Suprapubic skin (tissue), 4 donors: ENCODE results near the gene NEMP1. TPM values are rescaled to one million over a fixed set of nuclear protein-coding genes. Genes with fewer than 3 reads are reported as not detected.
A peak's percentile ranks its signal among the peaks of the same experiment; 100 is the strongest.

ENCODE experiments used
- DNase-seq, 2 donors: peaks; one replicate each; pipeline ENCODE4 v3.0.0-alpha.2; 2019; ENCODE audit warnings: low spot score in 2 of 2
- H3K27ac ChIP-seq: fragments of 200-600 bp; sonication (generic); one replicate; pipeline ENCODE4 v1.5.1; 2019
- H3K27me3 ChIP-seq: fragments of 200-600 bp; sonication (generic); one replicate; pipeline ENCODE4 v1.5.1; 2019
- H3K36me3 ChIP-seq: fragments of 200-600 bp; sonication (generic); one replicate; pipeline ENCODE4 v1.5.1; 2019
- H3K4me1 ChIP-seq: fragments of 200-600 bp; sonication (generic); one replicate; pipeline ENCODE4 v1.5.1; 2019
- H3K4me3 ChIP-seq: fragments of 200-600 bp; sonication (generic); one replicate; pipeline ENCODE4 v1.5.1; 2019; ENCODE audit warnings: mild to moderate bottlenecking
- H3K9me3 ChIP-seq: fragments of 200-600 bp; sonication (generic); one replicate; pipeline ENCODE4 v1.5.1; 2019
- EP300 ChIP-seq: sonication (generic); formaldehyde crosslinking; IDR thresholded peaks from one replicate; pipeline ENCODE4 v1.6.1; 2017; ENCODE audit warnings: antibody characterized with exemption
- POLR2A ChIP-seq, 2 donors: fragments of 450-650 bp; IDR thresholded peaks; one replicate each; pipeline ENCODE4 v1.6.1; 2017; ENCODE audit warnings: antibody characterized with exemption in 2 of 2, mild to moderate bottlenecking in 2 of 2, moderate library complexity in 2 of 2
- POLR2AphosphoS5 ChIP-seq, 3 donors: sonication (generic); formaldehyde crosslinking; IDR thresholded peaks; one replicate each; pipeline ENCODE4 v1.6.1; 2017; ENCODE audit warnings: antibody characterized with exemption in 3 of 3
- WGBS: methylation state at CpG from one replicate; pipeline ENCODE4 v1.1.5; 2018; 5-methylcytosine and 5-hydroxymethylcytosine counted together
- total RNA-seq, 4 donors: library from RNA; depleted of rRNA; stranded (reverse); fragments of >200 nt; gene quantifications; one replicate each; pipeline ENCODE4 v1.1.0, GENCODE V29; 2016
- TF ChIP-seq, protein P1 (sequence below), 2 donors: fragments of 200-600 bp in 1 of 2; fragments of 450-650 bp in 1 of 2; sonication (generic) in 1 of 2; IDR thresholded peaks; one replicate each; pipeline ENCODE4 v1.5.1; 2016 to 2019; ENCODE audit warnings: antibody characterized with exemption in 2 of 2, mild to moderate bottlenecking in 1 of 2, moderate library complexity in 1 of 2

Gene NEMP1
- total RNA-seq, 4 donors from 2014 or later = 6.5 to 31.2 (median 9.5) TPM

- peaks cover 29% of the 10 kb centered on the region for H3K36me3 ChIP-seq
- peaks cover 21% of the 10 kb centered on the region for H3K4me1 ChIP-seq
- H3K27ac ChIP-seq = no peak overlapping the region
- TF ChIP-seq POLR2AphosphoS5 (IDR thresholded peaks at IDR 0.05) = no peak
- TF ChIP-seq POLR2A (IDR thresholded peaks at IDR 0.05) = no peak
- TF ChIP-seq, protein P1, sequence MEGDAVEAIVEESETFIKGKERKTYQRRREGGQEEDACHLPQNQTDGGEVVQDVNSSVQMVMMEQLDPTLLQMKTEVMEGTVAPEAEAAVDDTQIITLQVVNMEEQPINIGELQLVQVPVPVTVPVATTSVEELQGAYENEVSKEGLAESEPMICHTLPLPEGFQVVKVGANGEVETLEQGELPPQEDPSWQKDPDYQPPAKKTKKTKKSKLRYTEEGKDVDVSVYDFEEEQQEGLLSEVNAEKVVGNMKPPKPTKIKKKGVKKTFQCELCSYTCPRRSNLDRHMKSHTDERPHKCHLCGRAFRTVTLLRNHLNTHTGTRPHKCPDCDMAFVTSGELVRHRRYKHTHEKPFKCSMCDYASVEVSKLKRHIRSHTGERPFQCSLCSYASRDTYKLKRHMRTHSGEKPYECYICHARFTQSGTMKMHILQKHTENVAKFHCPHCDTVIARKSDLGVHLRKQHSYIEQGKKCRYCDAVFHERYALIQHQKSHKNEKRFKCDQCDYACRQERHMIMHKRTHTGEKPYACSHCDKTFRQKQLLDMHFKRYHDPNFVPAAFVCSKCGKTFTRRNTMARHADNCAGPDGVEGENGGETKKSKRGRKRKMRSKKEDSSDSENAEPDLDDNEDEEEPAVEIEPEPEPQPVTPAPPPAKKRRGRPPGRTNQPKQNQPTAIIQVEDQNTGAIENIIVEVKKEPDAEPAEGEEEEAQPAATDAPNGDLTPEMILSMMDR (IDR thresholded peaks at IDR 0.05) = no peak
- no peak for TF ChIP-seq EP300
- H3K9me3 ChIP-seq = no peaks in the 10 kb centered on the region
- WGBS = 56% methylated on average over 10 of the region's 10 CpGs
- no peak for DNase-seq
- H3K27me3 ChIP-seq = no peaks in the 10 kb centered on the region
- peak overlapping the region; percentile 87 for H3K4me3 ChIP-seq
These were observed 71.6 kb downstream of the NEMP1 start for GRCh38 chr12:57006809-57007475.

DNA sequence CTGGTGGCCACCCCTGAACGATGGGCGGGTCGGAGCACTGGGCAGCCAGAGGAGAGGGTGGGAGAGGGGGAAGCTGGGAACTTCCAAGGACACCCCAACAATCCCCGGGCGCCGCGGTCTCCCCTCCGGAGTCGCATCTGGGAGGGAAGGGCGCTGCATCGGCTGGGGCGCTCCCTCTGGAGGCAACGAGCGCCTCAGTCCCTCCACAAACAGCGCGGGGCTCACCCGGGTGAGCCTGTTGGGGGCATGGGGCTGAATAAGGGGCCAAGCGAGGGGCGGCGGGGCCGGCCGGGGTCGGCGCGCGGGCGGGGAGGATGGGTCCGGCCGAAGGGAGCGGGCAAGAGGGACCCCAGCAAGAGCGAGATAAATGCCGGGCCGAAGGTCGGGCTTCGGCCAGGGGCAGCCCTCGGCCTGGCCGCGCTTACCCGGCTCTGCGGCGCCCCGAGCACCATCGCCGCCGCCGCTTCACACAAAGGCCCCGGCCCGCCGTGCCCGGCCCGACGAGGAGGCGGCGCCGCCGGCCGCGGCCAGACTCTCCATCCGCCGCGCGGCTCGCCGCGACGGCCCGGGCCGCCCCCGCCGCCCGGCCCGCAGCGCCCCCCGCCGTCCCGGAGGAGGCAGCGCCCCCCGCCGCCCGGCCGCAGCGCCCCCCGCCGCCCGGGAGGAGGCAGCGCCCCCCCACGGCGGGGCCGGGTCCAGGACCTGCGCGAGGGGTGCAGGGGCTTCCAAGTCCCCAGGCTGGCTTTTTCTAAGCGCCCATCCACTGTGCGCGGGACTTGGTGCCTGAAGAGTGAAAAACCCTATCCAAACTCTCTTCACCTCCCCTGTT is 72.4 kb downstream of the NEMP1 start, which contains the start of gene ZBTB39:
Gene ZBTB39 (minus strand): TSS at position 567 of the 829 bp plus-strand sequence. CDS start 1,629 bp downstream, outside the sequence.
- TF ChIP-seq, protein P1 (IDR thresholded peaks at IDR 0.05) = peak in 1 of 2 donors; percentile 52
- TF ChIP-seq POLR2A (IDR thresholded peaks at IDR 0.05) = no peak
- H3K27me3 ChIP-seq = no peaks in the 10 kb centered on the region
- DNase-seq = no peak

More for the DNA sequence above, 72.4 kb downstream of the NEMP1 start, which contains the start of gene ZBTB39:
- Histone ChIP-seq H3K4me3 (peak within 1 kb of the TSS; percentile 87), H3K4me1 (peaks cover 27% of the 10 kb centered on the region), H3K27ac (peak within 1 kb of the TSS; percentile 73), H3K36me3 (peaks cover 35% of the 10 kb centered on the region), H3K9me3 (no peaks in the 10 kb centered on the region)
- WGBS = 0% methylated on average over 16 of the region's 94 CpGs

Other genes with a start within 250 kb of the NEMP1 start
- 10 to 100 TPM in 3 of 4 donors, 1 to 10 TPM in 1; 6.2 to 75.6 (median 51.1) TPM for gene SDR9C7, start 144.4 kb downstream of the NEMP1 start, total RNA-seq
- gene RDH16, start 121.2 kb downstream of the NEMP1 start, total RNA-seq = 1 to 10 TPM in 3 of 4 donors, under 1 TPM in 1; 0.65 to 2.4 (median 1.8) TPM
- gene ZBTB39, start 72.2 kb downstream of the NEMP1 start, total RNA-seq = 10 to 100 TPM in 2 of 4 donors, 1 to 10 TPM in 2; 6.6 to 12.1 (median 10.1) TPM
- not detected for gene TAC3, start 62.3 kb downstream of the NEMP1 start, total RNA-seq
- 1 to 10 TPM in 1 of 4 donors, under 1 TPM in 3; 0.16 to 2.3 (median 0.58) TPM for gene MYO1A, start 28.7 kb downstream of the NEMP1 start, total RNA-seq
- 10 to 100 TPM; 28.2 to 52.5 (median 36.9) TPM for gene NAB2, start 10.3 kb upstream of the NEMP1 start, total RNA-seq
- gene STAT6, start 32.6 kb upstream of the NEMP1 start, total RNA-seq = 100 to 1,000 TPM; 140 to 348 (median 183) TPM
- 100 to 1,000 TPM in 2 of 4 donors, 10 to 100 TPM in 2; 83.1 to 149 (median 106) TPM for gene LRP1, start 49.7 kb upstream of the NEMP1 start, total RNA-seq
- gene LRP1-AS, start 68.8 kb upstream of the NEMP1 start, total RNA-seq = not detected
- 10 to 100 TPM in 3 of 4 donors, 1 to 10 TPM in 1; 7.1 to 26.0 (median 18.3) TPM for gene NXPH4, start 138.0 kb upstream of the NEMP1 start, total RNA-seq
- 10 to 100 TPM; 53.5 to 87.2 (median 70.3) TPM for gene SHMT2, start 150.9 kb upstream of the NEMP1 start, total RNA-seq
- gene STAC3, start 172.4 kb upstream of the NEMP1 start, total RNA-seq = 1 to 10 TPM; 1.7 to 3.0 (median 2.1) TPM